SK-N-SH (cell line): Measurements from ENCODE around the gene RFX1. TPM values are rescaled to one million over a fixed set of nuclear protein-coding genes. Genes with fewer than 3 reads are reported as not detected.
A peak's percentile ranks its signal among the peaks of the same experiment; 100 is the strongest.

Source experiments
- CTCF ChIA-PET: fragments of 300-600, 350-600 bp; formaldehyde crosslinking; extraction: SDS; loops from one replicate; lab custom pipeline; 2021; lab: Yijun Ruan, JAX
- POLR2A ChIA-PET: fragments of 350-600 bp; sonication (Branson Sonifier 250); formaldehyde crosslinking; extraction: SDS; loops from one replicate; lab custom pipeline; 2020; ENCODE audit warnings: antibody characterized with exemption, inconsistent platforms; lab: Yijun Ruan, JAX
- DNase-seq: peaks from one replicate; pipeline ENCODE4 v3.0.0; 2012
- H2AFZ ChIP-seq: fragments of 200-600 bp; sonication (generic); 2 replicates; pipeline ENCODE4 v1.8.1; 2016; ENCODE audit warnings: antibody characterized with exemption, mild to moderate bottlenecking, low read depth
- H3F3A ChIP-seq: fragments of 200-600 bp; sonication (generic); replicated peaks from 2 replicates; pipeline ENCODE3; 2016; ENCODE audit warnings: antibody characterized with exemption, mild to moderate bottlenecking; ENCODE audit not compliant: insufficient read depth
- H3K27ac ChIP-seq, 2 experiments: fragments of 200-500 bp in 1 of 2; fragments of 200-600 bp in 1 of 2; sonication (Bioruptor generic) in 1 of 2; sonication (generic), shearing (Covaris generic) in 1 of 2; 2 replicates each; pipeline versions ENCODE4 v1.5.1 to v1.6.1; 2014 to 2016; ENCODE audit warnings: low read depth in 2 of 2, inconsistent platforms in 1 of 2, low read length in 1 of 2, mild to moderate bottlenecking in 1 of 2, mixed read lengths in 1 of 2
- H3K27me3 ChIP-seq: fragments of 200-600 bp; sonication (generic), shearing (Covaris generic); 2 replicates; pipeline ENCODE4 v1.6.1; 2016; ENCODE audit warnings: mixed run types; ENCODE audit not compliant: insufficient read depth
- H3K36me3 ChIP-seq, 2 experiments: fragments of 200-500 bp in 1 of 2; fragments of 200-600 bp in 1 of 2; sonication (Bioruptor generic) in 1 of 2; sonication (generic) in 1 of 2; replicated peaks in 1 of 2; 2 replicates each; pipeline versions ENCODE3 to v1.5.1; 2014 to 2016; ENCODE audit warnings: low read length in 1 of 2, mild to moderate bottlenecking in 1 of 2; ENCODE audit not compliant: insufficient read depth in 2 of 2, control insufficient read depth in 1 of 2
- H3K4me1 ChIP-seq, 2 experiments: fragments of 200-500 bp in 1 of 2; fragments of 200-600 bp in 1 of 2; sonication (Bioruptor generic) in 1 of 2; sonication (generic), shearing (Covaris generic) in 1 of 2; 2 replicates each; pipeline versions ENCODE4 v1.5.1 to v1.6.1; 2014 to 2016; ENCODE audit warnings: low read depth in 1 of 2, low read length in 1 of 2, mixed run types in 1 of 2; ENCODE audit not compliant: insufficient read depth in 2 of 2, control insufficient read depth in 1 of 2
- H3K4me2 ChIP-seq: fragments of 200-600 bp; sonication (generic), shearing (Covaris generic); 2 replicates; pipeline ENCODE4 v1.6.1; 2017; ENCODE audit warnings: mixed run types
- H3K4me3 ChIP-seq, 2 experiments: fragments of 200-500 bp in 1 of 2; fragments of 200-600 bp in 1 of 2; sonication (Bioruptor generic) in 1 of 2; sonication (generic), shearing (Covaris generic) in 1 of 2; 2 replicates each; pipeline versions ENCODE4 v1.5.1 to v1.8.1; 2014 to 2016; ENCODE audit warnings: low read depth in 2 of 2, inconsistent platforms in 1 of 2, low read length in 1 of 2, mild to moderate bottlenecking in 1 of 2, mixed read lengths in 1 of 2, moderate library complexity in 1 of 2
- H3K79me2 ChIP-seq: fragments of 200-600 bp; sonication (generic); 2 replicates; pipeline ENCODE4 v1.8.1; 2017; ENCODE audit warnings: mild to moderate bottlenecking; ENCODE audit not compliant: insufficient read depth
- H3K9ac ChIP-seq: fragments of 200-600 bp; sonication (generic); 2 replicates; pipeline ENCODE4 v1.6.1; 2017; ENCODE audit warnings: mixed run types
- H3K9me2 ChIP-seq: fragments of 200-600 bp; sonication (generic); 2 replicates; pipeline ENCODE4 v1.6.1; 2017; ENCODE audit warnings: mixed run types
- H3K9me3 ChIP-seq: fragments of 200-600 bp; sonication (generic); 2 replicates; pipeline ENCODE4 v1.6.1; 2017; ENCODE audit warnings: mixed run types, mild to moderate bottlenecking, moderate library complexity
- H4K20me1 ChIP-seq: fragments of 200-600 bp; sonication (generic); 2 replicates; pipeline ENCODE4 v1.6.1; 2017; ENCODE audit warnings: mild to moderate bottlenecking, mixed run types; ENCODE audit not compliant: insufficient read depth
- CHD2 ChIP-seq: fragments of 150-350 bp; IDR thresholded peaks from 2 replicates; pipeline ENCODE4 v1.6.1; 2018; ENCODE audit warnings: low read length; ENCODE audit not compliant: partially characterized antibody
- FOSL2 ChIP-seq: IDR thresholded peaks from 2 replicates; pipeline ENCODE4 v1.4.0; 2012; ENCODE audit warnings: low read depth, mild to moderate bottlenecking, moderate library complexity, borderline replicate concordance
- FOXM1 ChIP-seq: IDR thresholded peaks from 2 replicates; pipeline ENCODE4 v1.4.0; 2012; ENCODE audit warnings: low read depth, mild to moderate bottlenecking
- GATA2 ChIP-seq: sonication (generic); formaldehyde crosslinking; IDR thresholded peaks from 2 replicates; pipeline ENCODE4 v1.5.0; 2020; ENCODE audit warnings: mild to moderate bottlenecking, missing genetic modification reagents
- JUND ChIP-seq: IDR thresholded peaks from 2 replicates; pipeline ENCODE4 v1.4.0; 2012
- MAX ChIP-seq: IDR thresholded peaks from 2 replicates; pipeline ENCODE4 v1.4.0; 2012; ENCODE audit warnings: low read depth
- MXI1 ChIP-seq: IDR thresholded peaks from 2 replicates; pipeline ENCODE4 v1.6.1; 2012; ENCODE audit warnings: mild to moderate bottlenecking, low read depth, low read length, improper control_type of control experiment
- NFIC ChIP-seq: IDR thresholded peaks from 2 replicates; pipeline ENCODE4 v1.4.0; 2012; ENCODE audit warnings: borderline replicate concordance
- POLR2AphosphoS5 ChIP-seq: IDR thresholded peaks from 2 replicates; pipeline ENCODE4 v1.6.1; 2012; ENCODE audit warnings: low read depth, low read length
- RAD21 ChIP-seq: IDR thresholded peaks from 2 replicates; pipeline ENCODE4 v1.6.1; 2012; ENCODE audit warnings: mild to moderate bottlenecking, low read length
- RCOR1 ChIP-seq: fragments of 150-350 bp; IDR thresholded peaks from 2 replicates; pipeline ENCODE4 v1.6.1; 2017; ENCODE audit warnings: antibody characterized with exemption, low read length
- RFX5 ChIP-seq: IDR thresholded peaks from 2 replicates; pipeline ENCODE4 v1.6.1; 2012; ENCODE audit warnings: mild to moderate bottlenecking, improper control_type of control experiment, low read length
- SMC3 ChIP-seq: IDR thresholded peaks from 2 replicates; pipeline ENCODE4 v1.6.1; 2012; ENCODE audit warnings: low read depth, low read length, improper control_type of control experiment
- TAF1 ChIP-seq: IDR thresholded peaks from 2 replicates; pipeline ENCODE4 v1.6.1; 2012; ENCODE audit warnings: low read depth, mild to moderate bottlenecking, low read length, moderate library complexity, borderline replicate concordance
- TCF12 ChIP-seq: IDR thresholded peaks from 2 replicates; pipeline ENCODE4 v1.4.0; 2012
- YY1 ChIP-seq: IDR thresholded peaks from 2 replicates; pipeline ENCODE4 v1.4.0; 2012; ENCODE audit warnings: low read depth, mild to moderate bottlenecking
- WGBS: methylation state at CpG from one replicate; pipeline ENCODE4 v1.1.6; 2017; ENCODE audit warnings: low lambda C conversion rate; 5-methylcytosine and 5-hydroxymethylcytosine counted together
- polyA plus RNA-seq, 3 experiments: library from polyadenylated mRNA; depleted of rRNA; stranded (reverse); fragments of >200 nt; gene quantifications; 2 replicates each; pipeline ENCODE4 v1.2.3, GENCODE V29; 2012
- TF ChIP-seq, protein P1 (sequence below): fragments of 200-600 bp; sonication (generic); IDR thresholded peaks from 2 replicates; pipeline ENCODE4 v1.6.1; 2017; ENCODE audit warnings: antibody characterized with exemption, mild to moderate bottlenecking, moderate library complexity
- TF ChIP-seq, protein P2 (sequence below): fragments of 150-350 bp; IDR thresholded peaks from 2 replicates; pipeline ENCODE4 v1.6.1; 2017; ENCODE audit warnings: antibody characterized with exemption, low read length, low read depth, borderline replicate concordance

RFX1 gene
- polyA plus RNA-seq, 1 of the 3 experiments (the other 2 are of a cell fraction) = 1.5 TPM

GRCh38 chr19:13956365-13956744, 49.8 kb downstream of the RFX1 start:
- H3K9me3 ChIP-seq = no peaks in the 10 kb centered on the region
- no peaks in the 10 kb centered on the region for H3K9me2 ChIP-seq
- H3K4me3 ChIP-seq = no peak overlapping the region
- H3K27me3 ChIP-seq = no peaks in the 10 kb centered on the region
- H3K27ac ChIP-seq = no peak overlapping the region
- DNase-seq = no peak
- TF ChIP-seq MAX = no peak
- no peak for TF ChIP-seq NFIC
- TF ChIP-seq FOSL2 = no peak
- TF ChIP-seq TCF12 = no peak
- TF ChIP-seq SMC3 = no peak
- no peak for TF ChIP-seq POLR2AphosphoS5
- H3K4me2 ChIP-seq = no peak overlapping the region
- peaks cover 8% of the 10 kb centered on the region; the same call in 1 of the 2 replicates for H4K20me1 ChIP-seq
- ChIA-PET CTCF (interaction anchor here (1.2 to 5.1 kb wide), 3 partner anchors 24 to 116 kb away, joined by 3 to 19 read pairs (median 3); partner anchors contain the start of genes IL27RA and MISP3), POLR2A (no interaction called here)
- H3K79me2 ChIP-seq = peaks cover 35% of the 10 kb centered on the region
- peaks cover 0 to 20% of the 10 kb centered on the region in 2 experiments; a peak in 1 of 4 replicates for H3K4me1 ChIP-seq
- 93% methylated on average over 9 of the region's 16 CpGs for WGBS
- peaks cover 3% of the 10 kb centered on the region for H3F3A ChIP-seq
- H3K9ac ChIP-seq = no peak overlapping the region
- H2AFZ ChIP-seq = no peak overlapping the region
- H3K36me3 ChIP-seq = peaks cover 9 to 50% of the 10 kb centered on the region in 2 experiments

- peaks cover 9 to 47% of the 10 kb centered on the region in 2 experiments for H3K36me3 ChIP-seq
- H4K20me1 ChIP-seq = peaks cover 8% of the 10 kb centered on the region; the same call in 1 of the 2 replicates
- CTCF ChIA-PET = interaction anchor here (1.2 to 5.1 kb wide), 4 partner anchors 24 to 116 kb away, joined by 3 to 19 read pairs (median 3); partner anchors contain the start of genes IL27RA and MISP3
- H3K4me2 ChIP-seq = no peak overlapping the region
- peaks cover 3% of the 10 kb centered on the region for H3F3A ChIP-seq
- no peak for DNase-seq
- H3K9ac ChIP-seq = no peak overlapping the region
- POLR2A ChIA-PET = no interaction called here
- H3K27me3 ChIP-seq = no peaks in the 10 kb centered on the region
- no peak overlapping the region for H3K4me3 ChIP-seq
- H3K9me2 ChIP-seq = no peaks in the 10 kb centered on the region
- no peaks in the 10 kb centered on the region for H3K9me3 ChIP-seq
- no peak overlapping the region for H3K27ac ChIP-seq
- H3K4me1 ChIP-seq = peaks cover 0 to 20% of the 10 kb centered on the region in 2 experiments; a peak in 1 of 4 replicates
- no peak for TF ChIP-seq MXI1
- no peak for TF ChIP-seq RAD21
- TF ChIP-seq JUND = no peak
- no peak for TF ChIP-seq FOSL2
- no peak for TF ChIP-seq FOXM1
- no peak for TF ChIP-seq NFIC
- peaks cover 35% of the 10 kb centered on the region for H3K79me2 ChIP-seq
- WGBS = 98% methylated on average over 16 of the region's 42 CpGs
- H2AFZ ChIP-seq = no peak overlapping the region
These were observed 50.3 kb downstream of the RFX1 start for GRCh38 chr19:13955662-13956364.

- Histone ChIP-seq H3K27me3 (no peaks in the 10 kb centered on the region), H3K4me1 (peaks cover 0 to 20% of the 10 kb centered on the region in 2 experiments; a peak in 1 of 4 replicates), H4K20me1 (peaks cover 8% of the 10 kb centered on the region; the same call in 1 of the 2 replicates), H3K79me2 (peaks cover 35% of the 10 kb centered on the region), H3K36me3 (peaks cover 9 to 33% of the 10 kb centered on the region in 2 experiments), H3K4me3 (no peak overlapping the region), H2AFZ (no peak overlapping the region), H3K9ac (no peak overlapping the region), H3K4me2 (0 out of 2 replicates have a peak overlapping the region, but pooled peaks have one; percentile 99), H3K27ac (no peak overlapping the region), H3K9me2 (no peaks in the 10 kb centered on the region), H3K9me3 (no peaks in the 10 kb centered on the region), H3F3A (no peaks in the 10 kb centered on the region)
- ChIA-PET POLR2A (interaction anchor here (3.5 kb wide), 1 partner anchor 16 kb away, joined by 24 read pairs; the partner anchor contains the start of gene PODNL1), CTCF (interaction anchor here (0.8 to 5.1 kb wide), 6 partner anchors 14 to 89 kb away, joined by 3 to 19 read pairs (median 6); partner anchors contain the start of gene IL27RA)
- WGBS = 95% methylated on average over 8 of the region's 15 CpGs
- no peak for DNase-seq
- no peak for TF ChIP-seq FOXM1
- no peak for TF ChIP-seq TAF1
- TF ChIP-seq CHD2 = no peak
- TF ChIP-seq, protein P1, sequence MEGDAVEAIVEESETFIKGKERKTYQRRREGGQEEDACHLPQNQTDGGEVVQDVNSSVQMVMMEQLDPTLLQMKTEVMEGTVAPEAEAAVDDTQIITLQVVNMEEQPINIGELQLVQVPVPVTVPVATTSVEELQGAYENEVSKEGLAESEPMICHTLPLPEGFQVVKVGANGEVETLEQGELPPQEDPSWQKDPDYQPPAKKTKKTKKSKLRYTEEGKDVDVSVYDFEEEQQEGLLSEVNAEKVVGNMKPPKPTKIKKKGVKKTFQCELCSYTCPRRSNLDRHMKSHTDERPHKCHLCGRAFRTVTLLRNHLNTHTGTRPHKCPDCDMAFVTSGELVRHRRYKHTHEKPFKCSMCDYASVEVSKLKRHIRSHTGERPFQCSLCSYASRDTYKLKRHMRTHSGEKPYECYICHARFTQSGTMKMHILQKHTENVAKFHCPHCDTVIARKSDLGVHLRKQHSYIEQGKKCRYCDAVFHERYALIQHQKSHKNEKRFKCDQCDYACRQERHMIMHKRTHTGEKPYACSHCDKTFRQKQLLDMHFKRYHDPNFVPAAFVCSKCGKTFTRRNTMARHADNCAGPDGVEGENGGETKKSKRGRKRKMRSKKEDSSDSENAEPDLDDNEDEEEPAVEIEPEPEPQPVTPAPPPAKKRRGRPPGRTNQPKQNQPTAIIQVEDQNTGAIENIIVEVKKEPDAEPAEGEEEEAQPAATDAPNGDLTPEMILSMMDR = no peak
- no peak for TF ChIP-seq RAD21
- no peak for TF ChIP-seq SMC3
- no peak for TF ChIP-seq YY1
- TF ChIP-seq RCOR1 = no peak
- TF ChIP-seq, protein P2, sequence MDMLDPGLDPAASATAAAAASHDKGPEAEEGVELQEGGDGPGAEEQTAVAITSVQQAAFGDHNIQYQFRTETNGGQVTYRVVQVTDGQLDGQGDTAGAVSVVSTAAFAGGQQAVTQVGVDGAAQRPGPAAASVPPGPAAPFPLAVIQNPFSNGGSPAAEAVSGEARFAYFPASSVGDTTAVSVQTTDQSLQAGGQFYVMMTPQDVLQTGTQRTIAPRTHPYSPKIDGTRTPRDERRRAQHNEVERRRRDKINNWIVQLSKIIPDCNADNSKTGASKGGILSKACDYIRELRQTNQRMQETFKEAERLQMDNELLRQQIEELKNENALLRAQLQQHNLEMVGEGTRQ = no peak
- TF ChIP-seq RFX5 = no peak
- no peak for TF ChIP-seq GATA2 (CRISPR knock-in tag)
These were observed 51.9 kb downstream of the RFX1 start for GRCh38 chr19:13954185-13954584.
